Activated naive CD4-positive, alpha-beta T cell treated with anti-CD3 and anti-CD28 coated beads for 36 hours (primary cell): ENCODE measurements around the gene ADAT3. TPM values are rescaled to one million over a fixed set of nuclear protein-coding genes. Genes with fewer than 3 reads are reported as not detected.

Experiments
- CTCF ChIA-PET: fragments of 350-600 bp; sonication (Branson Sonifier 250); formaldehyde crosslinking; loops from one replicate; lab custom pipeline; 2021; ENCODE audit warnings: antibody characterized with exemption; lab: Charles Lee
- DNase-seq: peaks from one replicate; pipeline ENCODE4 v3.0.0-alpha.2; 2020
- H3K27ac Mint-ChIP-seq: one replicate; pipeline ENCODE4 v1.8.0; 2021; ENCODE audit warnings: mild to moderate bottlenecking, mixed read lengths
- H3K27me3 Mint-ChIP-seq: one replicate; pipeline ENCODE4 v1.8.0; 2021; ENCODE audit warnings: low read depth, mixed read lengths
- H3K36me3 Mint-ChIP-seq: one replicate; pipeline ENCODE4 v1.8.0; 2021; ENCODE audit warnings: low read depth, mixed read lengths
- H3K4me1 Mint-ChIP-seq: one replicate; pipeline ENCODE4 v1.8.0; 2021; ENCODE audit warnings: low read depth, mixed read lengths
- H3K4me3 Mint-ChIP-seq: one replicate; pipeline ENCODE4 v1.8.0; 2021; ENCODE audit warnings: mild to moderate bottlenecking, moderate library complexity, mixed read lengths
- H3K9me3 Mint-ChIP-seq: one replicate; pipeline ENCODE4 v1.8.0; 2021; ENCODE audit warnings: mixed read lengths
- intact Hi-C: fragments of 100-400 bp; cut with micrococcal nuclease; formaldehyde crosslinking; loops from one replicate; pipeline ENCODE4 v1.15.1; 2023
- total RNA-seq, 2 experiments: library from RNA; stranded (reverse); gene quantifications; one replicate each; pipeline ENCODE4 v1.2.3, GENCODE V29; 2021

The ADAT3 gene
- total RNA-seq, 2 experiments from 2014 or later, result 3.0 to 3.4 TPM

GRCh38 chr19:1922803-1923202, 17.6 kb downstream of the ADAT3 start:
- H3K4me3 Mint-ChIP-seq, result no peak overlapping the region
- intact Hi-C loops, result no loop called here
- CTCF ChIA-PET, result interaction anchor here (0.6 kb wide), 1 partner anchor 550 kb away, joined by 3 read pairs; no protein-coding TSS in a partner anchor
- no peaks in the 10 kb centered on the region for H3K27me3 Mint-ChIP-seq
- no peaks in the 10 kb centered on the region for H3K9me3 Mint-ChIP-seq
- peaks cover 8% of the 10 kb centered on the region for H3K4me1 Mint-ChIP-seq
- no peak for DNase-seq
- peaks cover 5% of the 10 kb centered on the region for H3K36me3 Mint-ChIP-seq
- H3K27ac Mint-ChIP-seq, result no peak overlapping the region

- Mint-ChIP-seq H3K27ac (peak overlapping the region; percentile 75), H3K27me3 (no peaks in the 10 kb centered on the region), H3K9me3 (no peaks in the 10 kb centered on the region), H3K4me3 (no peak overlapping the region), H3K36me3 (peaks cover 5% of the 10 kb centered on the region), H3K4me1 (peaks cover 10% of the 10 kb centered on the region)
- CTCF ChIA-PET, result interaction anchor here (0.6 to 1.0 kb wide), 3 partner anchors 26 to 549 kb away, joined by 3 to 4 read pairs (median 3); no protein-coding TSS in a partner anchor
- peak; percentile 74 for DNase-seq
- intact Hi-C loops, result no loop called here
These were observed 18.1 kb downstream of the ADAT3 start for GRCh38 chr19:1923319-1923718.

- Mint-ChIP-seq H3K4me3 (no peak overlapping the region), H3K27me3 (no peaks in the 10 kb centered on the region), H3K9me3 (no peaks in the 10 kb centered on the region), H3K4me1 (peaks cover 15% of the 10 kb centered on the region), H3K27ac (no peak overlapping the region), H3K36me3 (peaks cover 2% of the 10 kb centered on the region)
- CTCF ChIA-PET, result interaction anchor here (0.5 to 1.0 kb wide), 3 partner anchors 27 to 229 kb away, joined by 3 to 4 read pairs (median 3); no protein-coding TSS in a partner anchor
- intact Hi-C loops, result no loop called here
- no peak for DNase-seq
These were observed 19.2 kb downstream of the ADAT3 start for GRCh38 chr19:1924320-1924961.

GRCh38 chr19:1925544-1925943, 20.3 kb downstream of the ADAT3 start:
- peaks cover 24% of the 10 kb centered on the region for H3K4me1 Mint-ChIP-seq
- intact Hi-C loops, result no loop called here

GRCh38 chr19:1929021-1929742, 24.0 kb downstream of the ADAT3 start:
- H3K4me3 Mint-ChIP-seq, result peak overlapping the region; percentile 65
- peak; percentile 78 for DNase-seq
- CTCF ChIA-PET, result interaction anchor here (0.7 to 1.9 kb wide), 11 partner anchors 8 to 168 kb away, joined by 3 to 10 read pairs (median 5); partner anchors contain the start of gene IZUMO4
- H3K4me1 Mint-ChIP-seq, result peaks cover 18% of the 10 kb centered on the region
- no peak overlapping the region for H3K27ac Mint-ChIP-seq
- H3K9me3 Mint-ChIP-seq, result peaks cover 10% of the 10 kb centered on the region
- no peaks in the 10 kb centered on the region for H3K36me3 Mint-ChIP-seq
- intact Hi-C loops, result loop anchor here (1.0 kb wide), 2 partner anchors 13 to 140 kb away; no protein-coding TSS in a partner anchor
- no peaks in the 10 kb centered on the region for H3K27me3 Mint-ChIP-seq

More at GRCh38 chr19:1925544-1925943, 20.3 kb downstream of the ADAT3 start:
- CTCF ChIA-PET, result no interaction called here
- DNase-seq, result no peak
- Mint-ChIP-seq H3K36me3 (peaks cover 2% of the 10 kb centered on the region), H3K27ac (no peak overlapping the region), H3K4me3 (no peak overlapping the region), H3K27me3 (no peaks in the 10 kb centered on the region), H3K9me3 (no peaks in the 10 kb centered on the region)

GRCh38 chr19:1931445-1931844, 26.2 kb downstream of the ADAT3 start:
- no peaks in the 10 kb centered on the region for H3K27me3 Mint-ChIP-seq
- no peak for DNase-seq
- H3K9me3 Mint-ChIP-seq, result peaks cover 14% of the 10 kb centered on the region
- CTCF ChIA-PET, result no interaction called here
- no peak overlapping the region for H3K27ac Mint-ChIP-seq
- H3K4me1 Mint-ChIP-seq, result peaks cover 18% of the 10 kb centered on the region
- intact Hi-C loops, result no loop called here
- peaks cover 2% of the 10 kb centered on the region for H3K36me3 Mint-ChIP-seq
- H3K4me3 Mint-ChIP-seq, result no peak overlapping the region

- Mint-ChIP-seq H3K9me3 (peaks cover 14% of the 10 kb centered on the region), H3K27me3 (no peaks in the 10 kb centered on the region), H3K4me1 (peaks cover 18% of the 10 kb centered on the region), H3K36me3 (peaks cover 2% of the 10 kb centered on the region), H3K4me3 (no peak overlapping the region), H3K27ac (no peak overlapping the region)
- CTCF ChIA-PET, result no interaction called here
- no peak for DNase-seq
- intact Hi-C loops, result no loop called here
These were observed 27.2 kb downstream of the ADAT3 start for GRCh38 chr19:1932395-1932794.

GRCh38 chr19:1933244-1933643, 28.0 kb downstream of the ADAT3 start:
- no peak overlapping the region for H3K27ac Mint-ChIP-seq
- CTCF ChIA-PET, result no interaction called here
- intact Hi-C loops, result no loop called here
- no peaks in the 10 kb centered on the region for H3K27me3 Mint-ChIP-seq
- H3K4me1 Mint-ChIP-seq, result peaks cover 14% of the 10 kb centered on the region
- no peak for DNase-seq
- H3K4me3 Mint-ChIP-seq, result no peak overlapping the region
- H3K9me3 Mint-ChIP-seq, result peaks cover 14% of the 10 kb centered on the region
- H3K36me3 Mint-ChIP-seq, result peaks cover 2% of the 10 kb centered on the region

- CTCF ChIA-PET, result no interaction called here
- intact Hi-C loops, result no loop called here
- H3K4me3 Mint-ChIP-seq, result no peak overlapping the region
These were observed 28.7 kb downstream of the ADAT3 start for GRCh38 chr19:1933942-1934341.

GRCh38 chr19:1935484-1936208, 30.4 kb downstream of the ADAT3 start:
- CTCF ChIA-PET, result interaction anchor here (0.6 to 1.3 kb wide), 2 partner anchors 8 to 9 kb away, joined by 3 to 4 read pairs; no protein-coding TSS in a partner anchor
- Mint-ChIP-seq H3K27me3 (no peaks in the 10 kb centered on the region), H3K27ac (no peak overlapping the region), H3K4me1 (peaks cover 9% of the 10 kb centered on the region), H3K9me3 (peaks cover 14% of the 10 kb centered on the region), H3K36me3 (peaks cover 2% of the 10 kb centered on the region), H3K4me3 (no peak overlapping the region)
- intact Hi-C loops, result no loop called here
- DNase-seq, result peak; percentile 30

More at GRCh38 chr19:1933942-1934341, 28.7 kb downstream of the ADAT3 start:
- no peaks in the 10 kb centered on the region for H3K27me3 Mint-ChIP-seq
- peaks cover 2% of the 10 kb centered on the region for H3K36me3 Mint-ChIP-seq
- peaks cover 13% of the 10 kb centered on the region for H3K4me1 Mint-ChIP-seq
- H3K9me3 Mint-ChIP-seq, result peaks cover 14% of the 10 kb centered on the region
- no peak overlapping the region for H3K27ac Mint-ChIP-seq
- no peak for DNase-seq

- peaks cover 2% of the 10 kb centered on the region for H3K36me3 Mint-ChIP-seq
- H3K9me3 Mint-ChIP-seq, result peaks cover 14% of the 10 kb centered on the region
- no peak overlapping the region for H3K4me3 Mint-ChIP-seq
- CTCF ChIA-PET, result interaction anchor here (1.3 kb wide), 1 partner anchor 8 kb away, joined by 4 read pairs; no protein-coding TSS in a partner anchor
- no peaks in the 10 kb centered on the region for H3K27me3 Mint-ChIP-seq
- H3K27ac Mint-ChIP-seq, result no peak overlapping the region
- H3K4me1 Mint-ChIP-seq, result peaks cover 9% of the 10 kb centered on the region
- DNase-seq, result no peak
- intact Hi-C loops, result no loop called here
These were observed 31.2 kb downstream of the ADAT3 start for GRCh38 chr19:1936430-1936829.
